Stimulated activated CD8-positive, alpha-beta memory T cell treated with anti-CD3 and anti-CD28 coated beads, Interleukin-4, amount 100 ng/mL, for 48 hours (primary cell): Measurements from ENCODE around the gene RPL13.
"Not testable (repeated sequence)": the region's sequence is repeated elsewhere in the genome, so short reads cannot be mapped to it uniquely, and the experiment has no call there.

Experiments used
- DNase-seq: peaks from one replicate; pipeline ENCODE4 v3.0.0-alpha.2; 2020

The RPL13 gene

GRCh38 chr16:89564476-89565255 is 4.2 kb downstream of the RPL13 start:
- DNase-seq: peak; percentile 60

GRCh38 chr16:89565256-89565505 is 4.7 kb downstream of the RPL13 start:
- no peak for DNase-seq

GRCh38 chr16:89565506-89566372 is 5.3 kb downstream of the RPL13 start:
- peak; percentile 85 for DNase-seq

- DNase-seq: no peak
Observed at GRCh38 chr16:89567656-89568594, 7.4 kb downstream of the RPL13 start.

- no peak for DNase-seq
Observed at GRCh38 chr16:89569506-89570341, 9.2 kb downstream of the RPL13 start.

- no peak for DNase-seq
Observed at GRCh38 chr16:89570342-89570923, 10.0 kb downstream of the RPL13 start.

GRCh38 chr16:89570983-89571598 is 10.6 kb downstream of the RPL13 start:
- DNase-seq: not testable (repeated sequence)

- no peak for DNase-seq
Observed at GRCh38 chr16:89571636-89572035, 11.2 kb downstream of the RPL13 start.

GRCh38 chr16:89572073-89572484 is 11.6 kb downstream of the RPL13 start:
- DNase-seq: no peak

GRCh38 chr16:89572485-89573205 is 12.2 kb downstream of the RPL13 start:
- no peak for DNase-seq

- no peak for DNase-seq
Observed at GRCh38 chr16:89573826-89574680, 13.6 kb downstream of the RPL13 start.

GRCh38 chr16:89574681-89575246 is 14.3 kb downstream of the RPL13 start:
- DNase-seq: peak; percentile 78

GRCh38 chr16:89575247-89576152 is 15.0 kb downstream of the RPL13 start, which contains the start of gene CPNE7:
Gene CPNE7 (plus strand): TSS chr16:89575758. CDS start chr16:89575898, 140 bp downstream.
- no peak for DNase-seq

- DNase-seq: no peak
Observed at GRCh38 chr16:89576153-89577054, 15.9 kb downstream of the RPL13 start.

- DNase-seq: no peak
Observed at GRCh38 chr16:89577055-89577759, 16.7 kb downstream of the RPL13 start.

- DNase-seq: no peak
Observed at GRCh38 chr16:89579351-89579750, 18.9 kb downstream of the RPL13 start.
